AG08395 (cell line): ENCODE measurements around the gene ZNF30.
"Not testable (repeated sequence)": the region's sequence is repeated elsewhere in the genome, so short reads cannot be mapped to it uniquely, and the experiment has no call there.

Experiments used
- DNase-seq: peaks from one replicate; pipeline ENCODE4 v3.0.0; 2012; ENCODE audit warnings: mixed read lengths, low spot score

ZNF30 gene

DNA sequence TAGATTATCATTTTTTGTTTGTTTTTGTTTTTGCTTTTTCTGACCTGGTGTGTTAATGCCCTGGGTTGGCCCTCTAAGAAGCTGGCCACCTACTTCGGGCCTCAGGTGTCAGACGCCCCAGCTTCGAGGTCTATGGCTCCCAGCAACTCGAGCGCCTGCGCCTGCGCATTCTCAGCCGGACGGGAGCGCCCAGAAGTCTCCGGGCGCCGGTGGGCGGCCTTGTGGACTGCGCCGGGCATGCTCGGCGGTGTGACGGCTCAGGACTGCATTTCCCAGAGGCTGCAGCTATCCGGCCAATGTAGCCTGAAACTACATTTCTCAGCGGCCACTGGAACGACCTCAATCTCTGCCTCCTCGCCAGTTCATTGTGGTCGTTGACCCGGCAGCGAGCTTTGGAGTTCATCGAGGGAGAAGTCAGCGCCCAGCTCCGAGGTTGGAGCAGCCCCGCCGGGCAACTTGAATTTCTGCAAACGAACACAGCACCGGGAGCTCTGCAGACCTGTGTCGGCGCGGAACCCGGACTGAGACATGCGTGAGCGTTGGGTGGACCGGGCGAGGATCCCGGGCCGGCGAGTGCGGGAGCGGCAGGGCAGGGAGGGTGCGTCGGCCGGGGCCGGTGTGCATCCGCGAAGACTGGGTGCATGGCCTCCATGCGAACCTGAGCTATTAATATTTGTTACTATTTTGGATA is at the start of gene ZNF30:
Gene ZNF30 (plus strand): TSS at position 219 of the 691 bp plus-strand sequence. CDS start 3,045 bp downstream, outside the sequence.
- DNase-seq: peak; percentile 98

DNA sequence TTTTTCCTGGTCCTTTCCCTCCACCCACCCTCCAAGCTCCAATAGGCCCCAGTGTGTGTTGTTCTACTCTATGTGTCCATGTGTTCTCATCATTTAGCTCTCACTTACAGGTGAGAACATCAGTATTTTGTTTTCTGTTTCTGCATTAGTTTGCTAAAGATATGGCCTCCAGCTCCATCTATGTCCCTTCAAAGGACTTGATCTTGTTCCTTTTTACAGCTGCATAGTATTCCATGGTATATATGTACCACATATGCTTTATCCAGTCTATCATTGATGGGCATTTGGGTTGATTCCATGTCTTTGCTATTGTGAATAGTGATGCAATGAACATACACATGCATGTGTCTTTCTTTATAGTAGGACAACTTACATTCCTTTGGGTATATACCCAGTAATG is 47.1 kb upstream of the ZNF30 start:
- no peak for DNase-seq

DNA sequence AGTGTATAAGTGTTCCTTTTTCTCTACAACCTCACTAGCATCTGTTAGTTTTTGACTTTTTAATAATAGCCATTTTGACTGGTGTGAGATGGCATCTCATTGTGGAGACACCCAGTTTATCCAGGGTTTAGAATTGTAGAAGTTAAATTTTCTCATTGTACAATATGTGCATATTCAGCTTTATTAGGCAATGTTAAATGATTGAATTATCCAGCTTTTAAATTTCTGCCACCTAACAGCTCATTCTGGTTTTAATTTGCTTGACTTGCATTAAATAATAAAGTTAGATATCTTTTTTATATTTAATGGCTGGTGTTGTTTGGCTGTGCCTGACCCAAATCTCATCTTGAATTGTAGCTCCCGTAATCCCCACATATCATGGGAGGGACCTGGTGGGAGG is 46.7 kb upstream of the ZNF30 start:
- no peak for DNase-seq

DNA sequence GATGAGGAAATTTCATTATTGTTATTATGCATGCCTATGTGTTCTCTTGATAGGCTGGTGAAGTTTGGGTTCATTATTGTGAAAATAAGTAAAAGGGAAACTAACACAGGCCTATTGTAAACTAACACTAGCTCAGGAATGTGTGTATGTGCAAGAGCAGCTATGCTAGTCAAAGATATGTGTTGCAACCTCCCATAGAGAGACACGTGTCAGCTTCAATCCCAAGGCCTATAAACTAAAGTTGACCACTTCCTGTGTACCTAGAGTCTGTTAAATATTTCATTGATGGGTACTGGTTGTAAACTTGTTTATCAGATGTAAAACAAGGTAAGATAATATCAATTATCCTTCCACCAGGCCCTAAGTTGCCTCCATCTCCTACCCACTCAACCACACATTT is 44.7 kb upstream of the ZNF30 start:
- no peak for DNase-seq

DNA sequence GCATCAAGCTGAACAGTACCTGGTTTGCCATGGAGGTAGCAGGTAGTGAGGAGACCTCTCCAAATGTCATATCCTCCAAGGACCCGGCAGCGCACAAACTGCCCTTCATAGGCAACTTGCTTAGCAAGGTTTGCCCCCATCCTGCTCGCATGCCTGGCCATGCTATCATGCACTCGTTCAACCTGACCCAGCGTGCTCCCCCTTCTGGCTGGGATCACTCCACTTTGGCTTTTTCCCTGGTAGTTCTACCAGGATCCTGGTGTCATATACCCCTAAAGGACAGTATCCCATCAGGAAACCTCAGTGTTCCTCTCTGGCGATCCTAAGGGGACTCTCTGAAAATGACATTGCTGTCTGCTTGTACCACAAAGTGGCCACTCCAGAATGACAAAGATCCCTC is 38.6 kb upstream of the ZNF30 start:
- no peak for DNase-seq

DNA sequence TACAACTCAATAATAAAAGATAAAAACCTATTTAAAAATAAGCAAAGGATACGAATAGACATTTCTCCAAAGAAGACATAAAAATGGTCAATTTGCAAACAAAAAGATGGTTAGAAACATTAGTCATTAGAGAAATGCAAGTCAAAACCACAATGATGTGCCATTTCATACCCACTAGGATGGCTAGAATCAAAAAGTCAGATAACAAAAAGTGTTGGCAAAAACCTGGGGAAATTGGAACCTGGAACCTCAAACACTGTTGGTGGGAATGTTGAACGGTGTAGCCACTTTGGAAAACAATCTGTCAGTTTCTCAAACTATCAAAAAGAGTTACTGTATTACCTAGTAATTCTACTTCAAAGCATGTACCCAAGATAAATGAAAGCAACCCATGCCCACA is 26.5 kb upstream of the ZNF30 start:
- DNase-seq: no peak

DNA sequence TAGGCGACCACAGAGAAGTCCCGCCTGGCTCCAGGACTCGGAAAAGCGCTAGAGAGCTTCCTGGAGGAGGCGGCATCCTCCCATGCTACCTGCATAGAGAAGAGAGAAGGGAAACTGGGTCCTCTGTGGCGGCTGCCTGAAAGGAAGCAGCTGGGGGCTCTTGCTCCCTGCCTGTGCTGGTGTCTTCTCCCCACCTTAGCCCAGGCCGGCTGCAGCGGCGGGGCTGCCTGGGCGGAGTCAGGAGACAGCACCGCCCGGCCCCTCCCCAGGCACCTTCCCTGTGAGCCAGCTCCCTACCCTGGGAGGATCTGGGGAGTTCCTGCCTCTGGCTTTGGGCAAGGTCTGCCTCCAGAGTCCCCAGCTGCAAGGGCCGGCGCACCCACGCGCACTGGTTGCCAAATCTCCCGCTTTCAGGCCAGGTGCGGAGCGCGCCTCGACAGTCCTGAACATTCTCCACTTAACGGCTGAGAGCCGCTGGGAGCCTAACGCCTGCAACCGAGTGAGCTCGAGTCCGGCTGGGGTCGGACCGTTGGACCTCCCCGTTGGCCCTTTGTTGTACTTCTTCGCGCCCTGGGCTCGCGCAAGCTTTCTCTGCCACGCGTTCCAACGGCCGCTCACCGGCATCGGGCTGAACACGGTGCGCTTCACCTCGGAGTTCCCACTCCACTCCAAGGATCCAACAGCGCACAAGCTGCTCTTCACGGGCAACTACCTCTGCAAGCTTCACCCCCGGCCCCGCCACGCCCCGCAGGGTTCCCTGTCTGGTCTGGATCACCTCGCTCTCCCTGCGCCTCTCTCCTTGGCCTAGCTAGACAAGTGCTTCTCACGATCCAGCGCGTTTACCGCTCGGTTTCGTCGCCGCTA is 21.8 kb upstream of the ZNF30 start:
- no peak for DNase-seq

DNA sequence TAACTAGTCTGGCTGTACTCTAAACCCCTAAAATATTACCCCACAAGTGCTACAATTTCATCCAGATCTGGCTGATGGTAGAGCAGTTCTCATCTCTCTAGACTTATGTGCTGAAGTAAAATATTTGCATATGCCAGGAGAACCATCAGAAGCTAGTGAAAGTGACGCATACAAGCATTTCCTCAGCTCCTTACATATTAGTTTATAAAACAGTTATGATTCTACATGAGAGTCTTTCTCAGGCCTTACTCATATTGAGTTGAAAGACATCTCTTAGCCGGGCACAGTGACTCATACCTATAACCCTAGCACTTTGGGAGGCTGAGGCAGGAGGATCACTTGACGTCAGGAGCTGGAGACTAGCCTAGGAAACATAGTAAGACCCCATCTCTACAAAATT is 15.9 kb upstream of the ZNF30 start:
- DNase-seq: no peak

DNA sequence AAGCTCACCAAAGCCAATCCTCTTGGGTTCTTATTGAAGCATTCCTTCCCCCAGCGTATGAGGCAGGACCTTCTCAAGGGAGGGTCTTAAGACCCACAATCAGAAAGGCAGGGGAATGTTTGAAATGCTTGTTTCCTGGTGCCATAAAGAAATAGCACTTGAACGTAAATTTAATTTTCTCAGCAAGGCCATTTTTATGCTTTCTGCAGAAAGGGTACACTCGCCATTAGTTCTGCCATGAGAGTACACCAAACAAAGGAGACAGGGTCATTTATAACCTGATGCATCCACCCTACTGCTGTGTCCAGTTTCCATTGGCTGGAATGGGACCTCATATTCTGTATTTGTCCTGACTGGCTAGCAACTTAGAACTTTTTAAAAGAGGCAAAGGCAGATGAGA is 9.6 kb upstream of the ZNF30 start:
- not testable (repeated sequence) for DNase-seq

DNA sequence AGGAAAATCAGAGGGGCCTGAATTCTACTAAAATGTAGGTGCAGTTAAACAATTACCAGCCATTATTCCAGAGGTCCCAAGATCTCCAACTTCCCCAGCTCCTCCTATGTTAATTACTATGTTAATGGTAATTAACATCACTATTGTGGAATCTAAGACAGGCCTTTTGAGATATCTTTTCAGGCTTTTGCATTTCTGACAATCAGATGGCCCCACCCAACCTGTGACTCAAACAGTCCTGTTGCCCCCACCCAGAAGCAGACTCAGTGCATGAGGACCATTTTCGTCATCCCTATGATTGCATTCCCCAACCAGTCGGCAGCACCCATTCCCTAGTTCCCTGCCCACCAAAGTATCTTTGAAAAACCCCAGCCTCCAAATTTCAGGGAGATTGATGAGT is 8.5 kb upstream of the ZNF30 start:
- DNase-seq: no peak

DNA sequence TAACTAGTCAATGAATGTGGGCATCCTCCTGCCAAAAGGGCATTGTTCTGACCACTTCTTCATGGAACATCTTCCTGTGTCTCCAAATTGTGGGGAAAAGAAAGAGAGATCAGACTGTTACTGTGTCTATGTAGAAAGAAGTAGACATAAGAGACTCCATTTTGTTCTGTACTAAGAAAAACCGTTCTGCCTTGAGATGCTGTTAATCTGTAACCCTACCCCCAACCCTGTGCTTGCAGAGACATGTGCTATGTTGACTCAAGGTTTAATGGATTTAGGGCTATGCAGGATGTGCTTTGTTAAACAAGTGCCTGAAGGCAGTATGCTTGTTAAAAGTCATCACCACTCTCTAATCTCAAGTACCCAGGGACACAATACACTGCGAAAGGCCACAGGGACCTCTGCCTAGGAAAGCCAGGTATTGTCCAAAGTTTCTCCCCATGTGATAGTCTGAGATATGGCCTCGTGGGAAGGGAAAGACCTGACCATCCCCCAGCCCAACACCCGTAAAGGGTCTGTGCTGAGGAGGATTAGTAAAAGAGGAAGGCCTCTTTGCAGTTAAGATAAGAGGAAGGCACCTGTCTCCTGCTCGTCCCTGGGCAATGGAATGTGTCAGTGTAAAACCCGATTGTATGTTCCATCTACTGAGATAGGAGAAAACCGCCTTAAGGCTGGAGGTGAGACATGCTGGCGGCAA is 6.5 kb upstream of the ZNF30 start:
- not testable (repeated sequence) for DNase-seq

DNA sequence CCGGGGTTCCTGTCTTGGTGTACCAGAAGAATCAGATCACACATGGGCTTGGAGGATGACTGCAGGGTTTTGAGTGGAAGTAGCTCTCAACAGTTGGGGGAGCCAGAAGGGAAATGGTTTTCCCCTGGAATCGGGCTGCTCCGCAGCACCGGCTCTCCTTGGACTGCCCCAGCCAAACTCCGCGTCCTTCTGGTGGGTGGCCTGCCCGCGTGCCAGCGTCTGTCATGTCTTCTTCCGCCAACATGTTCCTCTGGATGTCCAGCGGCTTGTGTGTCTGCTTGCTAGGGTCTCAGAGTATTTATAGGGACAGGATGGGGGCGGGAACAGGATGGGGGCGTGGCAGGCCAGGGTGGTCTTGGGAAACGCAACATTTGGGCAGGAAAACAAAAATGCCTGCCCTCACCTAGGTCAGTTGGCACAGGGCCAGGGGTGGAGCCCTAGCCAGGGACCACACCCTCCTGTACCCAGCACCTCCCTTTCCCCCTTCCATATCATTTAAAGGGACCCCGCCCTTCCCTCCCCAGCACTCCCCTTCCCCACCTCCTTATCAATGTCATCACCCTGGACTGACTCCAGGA is 1.3 kb upstream of the ZNF30 start:
- no peak for DNase-seq

DNA sequence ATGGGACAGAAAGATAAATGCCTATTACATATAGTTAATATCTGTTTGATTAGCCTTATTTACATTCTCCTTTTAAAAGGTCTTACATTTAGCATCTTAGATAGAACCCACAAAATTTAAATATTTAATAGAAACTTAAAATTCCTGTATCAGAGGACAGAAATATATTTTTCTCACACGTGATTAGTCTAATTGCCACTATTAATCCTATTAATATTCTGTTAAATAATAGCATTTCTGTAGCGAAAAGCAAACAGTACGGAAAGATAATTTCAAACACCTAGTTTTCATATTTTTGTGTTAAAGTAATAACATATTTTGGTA is 380 bp upstream of the ZNF30 start:
- no peak for DNase-seq

DNA sequence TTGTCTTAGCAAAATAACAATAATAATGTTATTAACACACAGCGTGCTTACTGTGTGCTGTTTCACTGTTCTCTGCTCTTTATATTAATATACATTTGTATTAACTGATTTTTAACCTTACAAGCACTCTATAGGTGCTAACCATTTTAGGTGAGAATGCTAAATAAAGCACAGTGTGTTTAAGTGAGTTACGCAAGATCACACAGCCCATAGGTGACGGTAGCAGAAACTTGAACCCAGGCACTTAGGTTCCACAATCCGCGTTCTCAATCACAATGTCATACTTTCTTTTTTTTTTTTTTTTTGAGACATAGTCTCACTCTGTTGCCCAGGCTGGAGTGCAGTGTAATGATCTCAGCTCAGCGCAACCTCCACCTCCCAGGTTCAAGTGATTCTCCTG is 5.8 kb downstream of the ZNF30 start:
- DNase-seq: no peak

DNA sequence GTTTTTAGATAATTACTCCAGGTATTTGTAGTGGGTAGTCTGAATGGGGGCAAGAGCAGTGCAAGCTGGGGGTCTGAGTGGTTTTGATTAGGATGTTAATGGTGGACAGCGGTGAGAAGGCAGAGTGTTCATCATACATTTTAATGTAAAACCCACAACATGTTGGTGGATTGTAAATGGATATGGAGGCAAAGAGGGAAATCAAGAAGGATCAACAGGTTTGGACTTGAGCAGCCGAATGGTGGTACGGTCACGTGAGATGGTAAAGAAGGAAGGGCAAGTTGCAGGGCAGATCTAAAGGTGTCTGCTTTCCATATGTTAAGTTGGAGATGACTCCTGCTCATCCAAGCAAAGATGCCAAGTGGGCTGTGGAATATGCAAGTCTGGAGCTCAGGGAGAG is 9.5 kb downstream of the ZNF30 start:
- DNase-seq: no peak

DNA sequence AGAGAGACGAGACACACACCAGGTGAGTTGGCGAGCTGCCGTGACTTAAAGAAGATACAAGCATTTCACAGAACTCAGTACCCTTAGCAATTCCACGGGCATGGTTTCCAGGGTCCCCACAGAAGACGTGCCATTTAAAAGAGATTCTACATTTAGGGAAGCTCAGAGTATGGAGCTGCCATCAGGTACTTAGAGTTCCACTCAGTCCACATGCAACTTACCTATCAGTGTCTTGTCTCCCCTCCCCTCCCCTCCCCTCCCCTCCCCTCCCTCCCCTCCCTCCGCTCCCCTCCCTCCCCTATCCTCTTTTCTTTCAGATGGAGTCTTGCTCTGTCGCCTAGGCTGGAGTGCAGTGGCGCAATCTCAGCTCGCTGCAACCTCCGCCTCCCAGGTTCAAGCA is 12.2 kb downstream of the ZNF30 start:
- no peak for DNase-seq

DNA sequence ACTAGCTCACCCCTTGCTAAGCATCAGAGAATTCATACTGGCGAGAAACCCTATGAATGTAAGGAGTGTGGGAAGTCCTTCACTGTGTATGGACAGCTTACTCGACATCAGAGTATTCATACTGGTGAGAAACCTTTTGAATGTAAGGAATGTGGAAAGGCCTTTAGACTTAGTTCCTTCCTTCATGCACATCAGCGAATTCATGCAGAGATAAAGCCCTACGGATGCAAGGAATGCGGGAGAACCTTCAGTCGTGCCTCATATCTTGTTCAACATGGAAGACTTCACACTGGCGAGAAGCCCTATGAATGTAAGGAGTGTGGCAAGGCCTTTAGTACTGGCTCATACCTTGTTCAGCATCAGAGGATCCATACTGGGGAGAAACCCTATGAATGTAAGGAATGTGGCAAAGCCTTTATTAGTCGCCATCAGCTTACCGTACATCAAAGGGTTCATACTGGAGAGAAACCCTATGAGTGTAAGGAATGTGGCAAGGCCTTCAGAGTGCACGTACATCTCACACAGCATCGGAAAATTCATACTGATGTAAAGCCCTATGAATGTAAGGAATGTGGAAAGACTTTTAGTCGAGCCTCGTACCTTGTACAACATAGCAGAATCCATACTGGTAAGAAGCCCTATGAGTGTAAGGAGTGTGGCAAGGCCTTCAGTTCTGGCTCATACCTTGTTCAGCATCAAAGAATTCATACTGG is 17.3 kb downstream of the ZNF30 start:
- no peak for DNase-seq

DNA sequence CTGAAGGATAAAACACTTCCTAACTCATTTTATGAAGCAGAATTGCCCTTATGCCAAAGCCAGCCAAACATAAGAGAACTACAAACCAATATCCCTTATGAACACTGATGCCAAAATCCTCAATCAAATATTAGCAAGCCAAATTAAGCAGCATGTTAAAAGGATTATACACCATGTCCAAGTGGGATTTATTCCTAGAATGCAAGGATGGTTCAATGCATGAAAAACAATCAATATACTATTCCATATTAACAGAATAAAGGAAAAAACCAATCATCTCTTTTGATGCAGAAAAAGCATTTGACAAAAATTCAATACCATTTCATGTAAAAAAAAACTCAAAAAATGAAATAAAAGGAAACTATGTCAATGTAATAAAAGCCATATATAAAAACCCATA is 26.4 kb downstream of the ZNF30 start:
- DNase-seq: no peak

DNA sequence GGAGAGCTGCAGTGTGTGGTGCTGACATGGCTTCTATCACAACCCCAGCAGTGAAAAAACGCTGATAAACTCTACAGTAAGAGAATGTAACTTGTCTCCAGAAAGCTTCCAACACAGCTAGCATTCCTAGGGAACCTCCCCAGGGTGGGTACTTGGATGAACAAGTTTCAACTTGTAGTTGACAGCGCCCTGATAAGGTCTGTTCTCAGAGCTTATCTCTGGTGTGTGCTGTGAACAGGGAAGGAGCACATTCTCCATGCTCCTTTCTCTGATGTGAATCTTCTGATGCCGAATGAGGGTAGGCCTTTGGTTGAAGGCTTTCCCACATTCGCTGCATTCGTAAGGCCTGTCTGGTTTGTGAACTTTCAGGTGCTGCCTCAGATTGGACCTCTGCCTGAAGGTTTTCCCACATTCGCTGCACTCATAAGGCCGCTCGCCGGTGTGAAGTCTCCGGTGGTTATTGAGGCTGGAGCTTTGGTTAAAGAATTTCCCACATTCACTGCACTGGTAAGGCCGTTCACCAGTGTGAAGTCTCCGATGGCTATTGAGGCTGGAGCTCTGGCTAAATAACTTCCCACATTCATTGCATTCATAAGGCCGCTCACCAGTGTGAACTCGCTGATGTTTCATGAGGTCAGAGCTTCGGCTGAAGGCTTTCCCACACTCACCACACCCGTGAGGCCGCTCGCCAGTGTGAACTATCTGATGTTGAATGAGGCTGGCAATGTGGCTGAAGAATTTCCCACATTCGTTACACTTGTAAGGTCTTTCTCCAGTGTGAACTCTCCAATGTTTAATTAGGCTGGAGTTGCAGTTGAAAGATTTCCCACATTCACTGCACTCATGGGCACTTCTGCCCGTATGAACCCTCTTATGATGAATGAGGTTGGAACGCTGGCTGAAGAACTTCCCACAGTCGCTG is 31.4 kb downstream of the ZNF30 start:
- no peak for DNase-seq

DNA sequence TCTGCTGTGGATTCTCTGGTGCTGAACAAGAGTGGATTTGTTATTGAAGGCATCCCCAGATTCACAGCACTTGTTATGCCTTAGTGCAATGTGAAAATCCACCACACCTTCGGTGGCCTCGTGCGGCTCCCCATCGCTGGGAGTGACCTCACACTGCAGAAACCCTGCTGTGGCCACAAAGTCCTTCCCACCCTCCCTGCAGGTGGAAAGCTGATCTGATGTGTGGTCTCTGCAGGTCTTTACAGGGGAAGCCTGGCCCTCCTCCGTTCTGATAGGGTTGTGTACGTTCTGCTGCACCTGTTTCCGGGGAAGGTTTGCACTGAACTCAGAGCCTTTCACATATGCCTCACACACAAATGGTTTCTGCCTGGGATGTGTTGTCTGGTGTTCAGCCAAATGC is 32.3 kb downstream of the ZNF30 start:
- DNase-seq: no peak
